Stimulated activated CD8-positive, alpha-beta memory T cell treated with anti-CD3 and anti-CD28 coated beads, Interleukin-4, amount 100 ng/mL, for 48 hours (primary cell): Measurements from ENCODE around the gene SYNC.
"Not testable (repeated sequence)": the region's sequence is repeated elsewhere in the genome, so short reads cannot be mapped to it uniquely, and the experiment has no call there.

Experiments used
- DNase-seq: peaks from one replicate; pipeline ENCODE4 v3.0.0-alpha.2; 2020

The SYNC gene

DNA sequence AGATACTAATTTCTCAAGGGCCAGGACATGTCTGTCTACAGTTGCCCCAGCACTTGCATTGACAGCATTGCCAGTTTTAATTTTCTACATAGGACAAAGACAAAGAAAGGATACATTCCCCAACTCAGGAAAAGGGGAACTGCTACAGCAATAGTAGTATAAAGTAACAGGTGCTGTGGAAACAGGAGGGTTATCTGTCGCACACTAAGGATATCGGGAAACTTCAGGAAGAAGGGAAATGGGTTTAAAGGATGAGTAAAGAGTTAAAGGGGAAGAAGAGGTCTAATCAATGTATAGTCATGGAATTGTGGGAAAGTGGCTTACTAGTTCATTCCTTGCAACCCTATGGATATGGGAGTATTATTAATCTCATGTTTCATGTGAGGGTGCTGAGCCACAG, 16.2 kb downstream of the SYNC start:
- DNase-seq, result no peak

- DNase-seq, result no peak
Measured at GRCh38 chr1:32685498-32685897, 17.1 kb downstream of the SYNC start.

- DNase-seq, result no peak
Measured at GRCh38 chr1:32684167-32684811, 18.3 kb downstream of the SYNC start.

GRCh38 chr1:32683397-32683796, 19.2 kb downstream of the SYNC start:
- DNase-seq, result no peak

DNA sequence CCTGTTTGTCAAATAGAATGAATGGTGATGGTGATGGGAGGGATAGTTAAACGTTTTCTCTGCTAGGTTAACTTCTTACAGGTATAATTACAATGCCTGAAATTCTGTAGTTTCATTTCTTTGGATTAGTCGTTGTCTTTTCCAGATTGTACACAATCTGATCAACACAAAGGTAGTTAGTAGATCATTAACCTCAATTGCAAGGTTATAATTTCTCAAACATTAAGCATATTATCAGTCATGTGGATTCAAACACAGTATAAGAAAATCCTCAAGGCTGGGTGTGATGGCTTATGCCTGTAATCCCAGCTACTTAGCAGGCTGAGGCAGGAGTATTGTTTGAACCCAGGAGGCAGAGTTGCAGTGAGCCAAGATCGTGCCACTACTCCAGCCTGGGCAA, 20.6 kb downstream of the SYNC start:
- DNase-seq, result no peak

DNA sequence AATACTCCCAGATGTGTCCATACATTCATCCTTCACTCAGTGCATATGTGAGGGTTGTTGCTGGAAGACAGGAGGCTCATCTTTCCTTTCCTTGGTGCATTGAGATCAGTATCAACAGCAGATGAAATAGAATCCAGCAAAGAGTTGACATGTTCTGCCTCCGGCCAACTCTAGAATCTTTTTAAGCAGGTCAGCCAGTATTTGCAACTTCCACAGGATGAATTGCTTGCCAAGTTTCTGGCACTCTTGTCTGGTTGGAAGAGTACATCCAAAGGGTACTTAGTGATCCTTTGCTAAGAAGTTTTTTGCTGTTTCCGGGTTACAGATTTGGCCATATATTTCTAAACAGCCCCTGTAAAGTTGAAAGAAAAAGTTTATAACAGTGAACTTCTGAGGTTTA, 21.1 kb downstream of the SYNC start:
- no peak for DNase-seq

GRCh38 chr1:32680642-32681041, 21.9 kb downstream of the SYNC start:
- no peak for DNase-seq

DNA sequence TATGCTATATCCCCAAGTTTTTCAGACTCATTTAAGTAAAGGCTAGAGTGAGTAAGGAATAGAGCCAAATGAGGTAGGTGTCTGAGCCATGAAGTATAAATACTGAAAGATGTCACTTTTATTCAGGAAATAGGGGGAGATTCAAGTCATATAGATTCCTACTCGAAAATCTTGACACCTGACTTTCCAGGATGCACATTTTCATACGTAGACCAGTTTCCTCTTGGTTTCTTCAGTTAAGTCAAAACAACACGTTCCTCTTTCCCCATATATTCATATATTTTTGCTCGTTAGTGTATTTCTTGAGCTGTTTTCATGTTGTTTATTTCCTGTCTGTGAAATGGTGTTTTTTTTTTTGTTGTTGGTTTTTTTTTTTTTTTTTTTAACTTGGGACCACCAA, 22.6 kb downstream of the SYNC start:
- DNase-seq, result not testable (repeated sequence)

DNA sequence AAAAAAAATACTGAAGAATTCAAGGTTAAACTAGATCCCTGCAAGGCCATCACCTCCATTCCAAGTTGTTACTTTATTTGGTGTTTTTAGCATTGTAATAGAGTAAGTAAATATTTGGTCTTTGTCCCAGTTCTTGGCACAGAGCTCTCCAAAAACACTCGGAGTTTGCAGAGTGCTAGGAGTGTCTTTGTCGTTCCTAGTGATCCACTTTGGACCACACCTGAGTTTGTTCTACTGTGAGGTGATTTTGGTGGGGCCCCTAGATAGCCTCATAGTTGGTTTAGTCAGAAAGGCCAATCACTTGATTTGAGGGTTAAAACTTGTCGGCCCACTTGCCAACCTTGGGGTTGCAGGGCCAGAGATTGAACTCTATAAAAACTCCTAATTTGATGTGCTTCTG, 25.6 kb downstream of the SYNC start:
- no peak for DNase-seq

- DNase-seq, result not testable (repeated sequence)
Measured at GRCh38 chr1:32668716-32669115, 33.9 kb downstream of the SYNC start.

GRCh38 chr1:32666901-32667566, 35.5 kb downstream of the SYNC start:
- no peak for DNase-seq

DNA sequence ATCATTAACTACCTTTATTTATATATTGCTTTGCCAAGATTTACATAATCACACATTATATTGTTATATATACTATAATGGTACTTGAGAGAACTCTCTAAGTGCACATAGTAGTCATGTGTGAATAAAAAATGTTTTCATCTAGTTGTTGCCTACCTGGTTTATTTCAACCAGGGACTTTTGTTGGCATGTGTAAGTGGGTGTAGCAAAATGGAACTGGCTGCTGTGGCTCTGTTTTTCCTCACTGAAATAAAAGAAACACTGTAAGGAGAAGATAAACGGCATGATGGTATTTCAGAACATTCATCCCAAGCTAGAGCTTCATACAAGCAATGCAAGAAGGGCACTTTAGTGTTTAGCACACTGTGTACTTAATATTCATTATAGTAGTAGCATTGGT, 36.7 kb downstream of the SYNC start:
- DNase-seq, result no peak

DNA sequence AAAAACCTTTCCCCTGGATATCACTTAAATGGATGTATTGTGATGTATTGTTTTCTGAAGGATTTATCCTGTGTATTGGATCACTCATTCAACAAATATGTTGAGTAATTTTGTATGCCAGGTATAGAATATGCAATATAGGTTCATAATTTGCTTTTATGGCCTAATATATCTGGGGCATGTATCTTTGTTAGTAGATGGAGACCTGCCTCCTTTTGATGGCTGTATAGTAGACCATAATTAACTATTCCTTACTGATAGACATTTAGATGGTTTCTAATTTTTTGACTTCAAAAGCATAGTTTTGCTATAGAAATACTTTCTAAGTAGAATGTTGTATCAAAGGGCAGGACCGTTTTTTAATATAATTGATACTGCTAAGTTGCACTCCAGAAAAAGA, 43.0 kb downstream of the SYNC start:
- no peak for DNase-seq

- no peak for DNase-seq
Measured at GRCh38 chr1:32652244-32652962, 50.2 kb downstream of the SYNC start.

DNA sequence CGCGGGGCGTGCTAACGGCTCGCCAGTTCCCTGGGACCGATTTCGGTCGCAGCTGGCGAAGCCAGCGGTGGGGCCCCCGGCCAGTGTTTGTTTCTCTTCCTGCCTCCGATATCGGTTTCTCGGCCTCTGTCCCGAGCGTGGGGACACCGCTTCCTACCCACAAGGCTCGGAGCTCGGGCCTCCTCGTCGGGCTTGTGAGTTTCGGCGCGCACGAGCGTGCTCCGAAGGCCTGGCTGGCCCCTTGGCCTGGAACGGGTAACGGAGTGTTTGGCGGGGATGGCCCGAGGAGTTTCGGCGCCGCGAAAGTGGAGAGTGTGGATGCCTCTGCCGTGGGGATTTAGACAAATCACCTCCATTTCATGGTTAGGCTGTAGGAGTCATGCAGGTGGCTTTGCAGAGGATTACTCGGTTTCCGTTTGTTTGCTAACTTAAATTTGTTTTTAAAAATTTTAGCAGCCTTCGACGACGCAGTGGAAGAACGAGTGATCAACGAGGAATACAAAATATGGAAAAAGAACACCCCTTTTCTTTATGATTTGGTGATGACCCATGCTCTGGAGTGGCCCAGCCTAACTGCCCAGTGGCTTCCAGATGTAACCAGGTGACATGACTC, 51.0 kb downstream of the SYNC start:
- no peak for DNase-seq

- peak; percentile 98 for DNase-seq
Measured at GRCh38 chr1:32650752-32651460, 51.7 kb downstream of the SYNC start, which contains the start of gene RBBP4. RBBP4 (plus strand) TSS chr1:32651208; CDS start chr1:32651307, 99 bp downstream.

DNA sequence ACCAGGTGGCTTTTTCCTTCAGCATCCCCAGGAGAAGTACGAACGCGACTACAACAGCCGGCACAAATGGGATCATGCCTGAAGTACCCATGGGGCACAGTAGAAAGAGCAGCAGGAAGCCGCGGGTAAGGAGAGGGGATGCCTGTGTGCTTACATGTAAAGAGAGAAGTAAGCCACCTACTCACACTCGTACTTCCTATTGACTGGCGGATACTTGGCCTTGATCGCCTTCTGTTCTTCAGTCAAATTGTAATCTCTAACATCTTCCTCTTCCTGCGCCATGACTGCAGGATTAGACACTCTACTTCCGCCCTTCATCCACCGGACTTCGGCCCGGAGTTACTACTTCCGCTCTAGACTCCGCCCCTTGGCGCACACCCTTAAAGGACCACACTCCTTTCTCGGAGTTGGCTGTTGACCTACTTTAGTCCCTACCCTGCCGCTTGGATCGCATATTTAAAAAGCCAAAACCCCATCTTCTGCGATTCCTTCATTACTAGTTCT, 52.3 kb downstream of the SYNC start, which contains the start of gene ZBTB8OS:
Gene ZBTB8OS, minus strand, starts transcription at position 303 of the 504 bp plus-strand sequence. Its CDS starts 21 bp downstream, at position 282.
- DNase-seq, result peak; percentile 89

- DNase-seq, result peak; percentile 37
Measured at GRCh38 chr1:32647308-32648134, 55.0 kb downstream of the SYNC start.

GRCh38 chr1:32644426-32644825, 58.1 kb downstream of the SYNC start:
- DNase-seq, result no peak

DNA sequence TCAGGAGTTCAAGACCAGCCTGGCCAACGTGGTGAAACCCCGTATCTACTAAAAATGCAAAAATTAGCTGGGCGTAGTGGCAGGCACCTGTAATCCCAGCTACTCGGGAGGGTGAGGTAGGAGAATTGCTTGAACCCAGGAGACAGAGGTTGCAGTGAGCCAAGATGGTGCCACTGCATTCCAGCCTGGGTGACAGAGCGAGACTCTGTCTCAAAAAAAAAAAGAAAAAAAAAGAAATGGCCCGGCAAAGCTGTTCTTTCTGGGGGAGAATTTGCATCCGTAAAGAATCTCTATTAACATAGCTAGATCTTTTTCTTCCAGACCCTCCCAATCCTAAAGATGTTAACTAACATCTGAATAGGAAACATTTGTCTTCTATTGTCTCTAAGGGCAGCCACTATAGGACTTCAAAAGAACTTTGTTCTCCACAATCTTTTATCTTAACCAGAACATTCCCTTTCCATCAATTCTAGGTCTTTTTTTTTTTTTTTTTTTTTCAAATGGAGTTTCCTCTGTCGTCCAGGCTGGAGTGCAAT, 60.2 kb downstream of the SYNC start:
- not testable (repeated sequence) for DNase-seq

GRCh38 chr1:32639489-32640075, 63.0 kb downstream of the SYNC start:
- no peak for DNase-seq
